Liver (tissue), 9 donors: ENCODE data around the gene HES6. TPM values are rescaled to one million over a fixed set of nuclear protein-coding genes. Genes with fewer than 3 reads are reported as not detected.
A peak's percentile ranks its signal among the peaks of the same experiment; 100 is the strongest.

Experiments used
- DNase-seq: peaks from one replicate; pipeline ENCODE4 v3.0.0-alpha.2; 2017; ENCODE audit warnings: low spot score
- H3K27ac ChIP-seq, 2 donors: one replicate each; pipeline ENCODE4 v1.7.0; 2013; ENCODE audit warnings: inconsistent platforms in 2 of 2, low read length in 2 of 2, control low read depth in 1 of 2, low read depth in 1 of 2, mild to moderate bottlenecking in 1 of 2
- H3K27me3 ChIP-seq, 4 donors: one replicate each; pipeline versions ENCODE4 v1.6.1 to v1.7.0; 2013; ENCODE audit warnings: low read length in 3 of 4, inconsistent platforms in 1 of 4, mild to moderate bottlenecking in 1 of 4, moderate library complexity in 1 of 4; ENCODE audit not compliant: control insufficient read depth in 4 of 4, insufficient read depth in 4 of 4
- H3K36me3 ChIP-seq, 4 donors: one replicate each; pipeline versions ENCODE4 v1.6.1 to v1.7.0; 2013; ENCODE audit warnings: low read length in 3 of 4, mild to moderate bottlenecking in 3 of 4, low read depth in 1 of 4, moderate library complexity in 1 of 4; ENCODE audit not compliant: control insufficient read depth in 4 of 4, insufficient read depth in 3 of 4
- H3K4me1 ChIP-seq, 4 donors: one replicate each; pipeline versions ENCODE4 v1.6.1 to v1.7.0; 2013; ENCODE audit warnings: low read length in 3 of 4, mild to moderate bottlenecking in 3 of 4, moderate library complexity in 1 of 4; ENCODE audit not compliant: control insufficient read depth in 4 of 4, insufficient read depth in 4 of 4
- H3K4me3 ChIP-seq, 3 donors: one replicate each; pipeline versions ENCODE4 v1.6.1 to v1.7.0; 2013; ENCODE audit warnings: low read length in 3 of 3, control low read depth in 1 of 3, low read depth in 1 of 3, mild to moderate bottlenecking in 1 of 3
- H3K9ac ChIP-seq, 2 donors: one replicate each; pipeline ENCODE4 v1.7.0; 2013; ENCODE audit warnings: low read length in 2 of 2, mild to moderate bottlenecking in 2 of 2, moderate library complexity in 2 of 2, control low read depth in 1 of 2, low read depth in 1 of 2
- H3K9me3 ChIP-seq, 4 donors: one replicate each; pipeline versions ENCODE4 v1.6.1 to v1.7.0; 2013; ENCODE audit warnings: low read length in 3 of 4; ENCODE audit not compliant: control insufficient read depth in 4 of 4
- EGR1 ChIP-seq, 2 donors: IDR thresholded peaks; 2 replicates each; pipeline ENCODE4 v1.6.1; 2016 to 2018; ENCODE audit warnings: antibody characterized with exemption in 2 of 2, low read depth in 2 of 2
- FOXA1 ChIP-seq: IDR thresholded peaks from 2 replicates; pipeline ENCODE4 v1.6.1; 2016; ENCODE audit warnings: antibody characterized with exemption
- FOXA2 ChIP-seq: IDR thresholded peaks from 2 replicates; pipeline ENCODE4 v1.6.1; 2016; ENCODE audit warnings: antibody characterized with exemption
- HNF4A ChIP-seq, 2 donors: conservative IDR thresholded peaks; 2 replicates each; pipeline ENCODE4 v1.6.1; 2016; ENCODE audit warnings: antibody characterized with exemption in 2 of 2, mild to moderate bottlenecking in 2 of 2
- HNF4G ChIP-seq: IDR thresholded peaks from 2 replicates; pipeline ENCODE4 v1.6.1; 2016; ENCODE audit warnings: antibody characterized with exemption
- JUND ChIP-seq, 2 donors: IDR thresholded peaks; 2 replicates each; pipeline ENCODE4 v1.6.1; 2016; ENCODE audit warnings: antibody characterized with exemption in 2 of 2
- RAD21 ChIP-seq, 2 donors: IDR thresholded peaks; 2 replicates each; pipeline ENCODE4 v1.6.1; 2016; ENCODE audit warnings: antibody characterized with exemption in 2 of 2, mild to moderate bottlenecking in 2 of 2
- RXRA ChIP-seq, 2 donors: IDR thresholded peaks; 2 replicates each; pipeline ENCODE4 v1.6.1; 2017 to 2018; ENCODE audit warnings: antibody characterized with exemption in 2 of 2, mild to moderate bottlenecking in 1 of 2
- SP1 ChIP-seq: IDR thresholded peaks from 2 replicates; pipeline ENCODE4 v1.6.1; 2018; ENCODE audit warnings: antibody characterized with exemption, mild to moderate bottlenecking
- TAF1 ChIP-seq: conservative IDR thresholded peaks from 2 replicates; pipeline ENCODE4 v1.6.1; 2016; ENCODE audit warnings: antibody characterized with exemption, mild to moderate bottlenecking
- YY1 ChIP-seq: IDR thresholded peaks from 2 replicates; pipeline ENCODE4 v1.6.1; 2016; ENCODE audit warnings: antibody characterized with exemption, mild to moderate bottlenecking
- WGBS: extraction: QIAGEN DNeasy Blood & Tissue Kit; methylation state at CpG from one replicate; pipeline ENCODE4 v1.1.7; 2013; 5-methylcytosine and 5-hydroxymethylcytosine counted together
- polyA plus RNA-seq, 2 donors: library from polyadenylated mRNA; stranded (reverse) in 1 of 2; unstranded in 1 of 2; fragments of 200-250 nt in 1 of 2; fragments of >200 nt in 1 of 2; fragmentation: Nextera tagmentation in 1 of 2; extraction: Ambion mirVana in 1 of 2; gene quantifications; one replicate each; pipeline versions ENCODE4 v1.2.1 to v1.2.3, GENCODE V29; 2013 to 2015
- total RNA-seq, 2 donors: library from RNA; depleted of rRNA; stranded (reverse); fragments of >200 nt; gene quantifications; one replicate each; pipeline ENCODE4 v1.2.3, GENCODE V29; 2014
- TF ChIP-seq, protein P1 (sequence below): IDR thresholded peaks from 2 replicates; pipeline ENCODE4 v1.6.1; 2016; ENCODE audit warnings: antibody characterized with exemption
- TF ChIP-seq, protein P2 (sequence below): IDR thresholded peaks from 2 replicates; pipeline ENCODE4 v1.6.1; 2016; ENCODE audit warnings: antibody characterized with exemption
- TF ChIP-seq, protein P3 (sequence below): fragments of 150-350 bp; IDR thresholded peaks from 2 replicates; pipeline ENCODE4 v1.5.1; 2017; ENCODE audit warnings: improper control_type of control experiment, low read depth, low read length; ENCODE audit not compliant: missing input control
- TF ChIP-seq, protein P4 (sequence below): IDR thresholded peaks from 2 replicates; pipeline ENCODE4 v1.6.1; 2016; ENCODE audit warnings: antibody characterized with exemption
- donor health status: healthy.
- donor health status: healthy.
- donor health status: healthy.
- donor health status: healthy.
- donor health status: healthy.

HES6 gene
- total and polyA plus RNA-seq, 4 donors = 1.7 to 13.2 (median 2.6) TPM

GRCh38 chr2:238250896-238251295 is 11.1 kb upstream of the HES6 start (continued):
- TF ChIP-seq RXRA (IDR thresholded peaks at IDR 0.05) = no peak

- no peaks in the 10 kb centered on the region for H3K9me3 ChIP-seq
- peaks cover 0 to 6% (median 2%) of the 10 kb centered on the region in 4 donors for H3K4me1 ChIP-seq
- no peak overlapping the region for H3K4me3 ChIP-seq
- 91% methylated on average over 10 of the region's 10 CpGs for WGBS
- no peak overlapping the region for H3K27ac ChIP-seq
- H3K27me3 ChIP-seq = no peaks in the 10 kb centered on the region
- H3K9ac ChIP-seq = no peak overlapping the region
- H3K36me3 ChIP-seq = peaks cover 14 to 72% (median 39%) of the 10 kb centered on the region in 4 donors
- DNase-seq = no peak
- TF ChIP-seq RXRA (IDR thresholded peaks at IDR 0.05) (no peak), FOXA2 (no peak), EGR1 (IDR thresholded peaks at IDR 0.05; ENCODE audit: low read depth in 2 of 2) (no peak), YY1 (no peak), SP1 (no peak), HNF4A (conservative IDR thresholded peaks at IDR 0.05) (no peak), TAF1 (no peak), FOXA1 (no peak), HNF4G (no peak), JUND (IDR thresholded peaks at IDR 0.05) (no peak), RAD21 (IDR thresholded peaks at IDR 0.05) (no peak)
- TF ChIP-seq, protein P1, sequence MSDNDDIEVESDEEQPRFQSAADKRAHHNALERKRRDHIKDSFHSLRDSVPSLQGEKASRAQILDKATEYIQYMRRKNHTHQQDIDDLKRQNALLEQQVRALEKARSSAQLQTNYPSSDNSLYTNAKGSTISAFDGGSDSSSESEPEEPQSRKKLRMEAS = no peak
- TF ChIP-seq, protein P2, sequence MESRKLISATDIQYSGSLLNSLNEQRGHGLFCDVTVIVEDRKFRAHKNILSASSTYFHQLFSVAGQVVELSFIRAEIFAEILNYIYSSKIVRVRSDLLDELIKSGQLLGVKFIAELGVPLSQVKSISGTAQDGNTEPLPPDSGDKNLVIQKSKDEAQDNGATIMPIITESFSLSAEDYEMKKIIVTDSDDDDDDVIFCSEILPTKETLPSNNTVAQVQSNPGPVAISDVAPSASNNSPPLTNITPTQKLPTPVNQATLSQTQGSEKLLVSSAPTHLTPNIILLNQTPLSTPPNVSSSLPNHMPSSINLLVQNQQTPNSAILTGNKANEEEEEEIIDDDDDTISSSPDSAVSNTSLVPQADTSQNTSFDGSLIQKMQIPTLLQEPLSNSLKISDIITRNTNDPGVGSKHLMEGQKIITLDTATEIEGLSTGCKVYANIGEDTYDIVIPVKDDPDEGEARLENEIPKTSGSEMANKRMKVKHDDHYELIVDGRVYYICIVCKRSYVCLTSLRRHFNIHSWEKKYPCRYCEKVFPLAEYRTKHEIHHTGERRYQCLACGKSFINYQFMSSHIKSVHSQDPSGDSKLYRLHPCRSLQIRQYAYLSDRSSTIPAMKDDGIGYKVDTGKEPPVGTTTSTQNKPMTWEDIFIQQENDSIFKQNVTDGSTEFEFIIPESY = no peak
- TF ChIP-seq, protein P3, sequence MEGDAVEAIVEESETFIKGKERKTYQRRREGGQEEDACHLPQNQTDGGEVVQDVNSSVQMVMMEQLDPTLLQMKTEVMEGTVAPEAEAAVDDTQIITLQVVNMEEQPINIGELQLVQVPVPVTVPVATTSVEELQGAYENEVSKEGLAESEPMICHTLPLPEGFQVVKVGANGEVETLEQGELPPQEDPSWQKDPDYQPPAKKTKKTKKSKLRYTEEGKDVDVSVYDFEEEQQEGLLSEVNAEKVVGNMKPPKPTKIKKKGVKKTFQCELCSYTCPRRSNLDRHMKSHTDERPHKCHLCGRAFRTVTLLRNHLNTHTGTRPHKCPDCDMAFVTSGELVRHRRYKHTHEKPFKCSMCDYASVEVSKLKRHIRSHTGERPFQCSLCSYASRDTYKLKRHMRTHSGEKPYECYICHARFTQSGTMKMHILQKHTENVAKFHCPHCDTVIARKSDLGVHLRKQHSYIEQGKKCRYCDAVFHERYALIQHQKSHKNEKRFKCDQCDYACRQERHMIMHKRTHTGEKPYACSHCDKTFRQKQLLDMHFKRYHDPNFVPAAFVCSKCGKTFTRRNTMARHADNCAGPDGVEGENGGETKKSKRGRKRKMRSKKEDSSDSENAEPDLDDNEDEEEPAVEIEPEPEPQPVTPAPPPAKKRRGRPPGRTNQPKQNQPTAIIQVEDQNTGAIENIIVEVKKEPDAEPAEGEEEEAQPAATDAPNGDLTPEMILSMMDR = no peak
These were observed 8.1 kb upstream of the HES6 start for GRCh38 chr2:238247841-238248453.

DNA sequence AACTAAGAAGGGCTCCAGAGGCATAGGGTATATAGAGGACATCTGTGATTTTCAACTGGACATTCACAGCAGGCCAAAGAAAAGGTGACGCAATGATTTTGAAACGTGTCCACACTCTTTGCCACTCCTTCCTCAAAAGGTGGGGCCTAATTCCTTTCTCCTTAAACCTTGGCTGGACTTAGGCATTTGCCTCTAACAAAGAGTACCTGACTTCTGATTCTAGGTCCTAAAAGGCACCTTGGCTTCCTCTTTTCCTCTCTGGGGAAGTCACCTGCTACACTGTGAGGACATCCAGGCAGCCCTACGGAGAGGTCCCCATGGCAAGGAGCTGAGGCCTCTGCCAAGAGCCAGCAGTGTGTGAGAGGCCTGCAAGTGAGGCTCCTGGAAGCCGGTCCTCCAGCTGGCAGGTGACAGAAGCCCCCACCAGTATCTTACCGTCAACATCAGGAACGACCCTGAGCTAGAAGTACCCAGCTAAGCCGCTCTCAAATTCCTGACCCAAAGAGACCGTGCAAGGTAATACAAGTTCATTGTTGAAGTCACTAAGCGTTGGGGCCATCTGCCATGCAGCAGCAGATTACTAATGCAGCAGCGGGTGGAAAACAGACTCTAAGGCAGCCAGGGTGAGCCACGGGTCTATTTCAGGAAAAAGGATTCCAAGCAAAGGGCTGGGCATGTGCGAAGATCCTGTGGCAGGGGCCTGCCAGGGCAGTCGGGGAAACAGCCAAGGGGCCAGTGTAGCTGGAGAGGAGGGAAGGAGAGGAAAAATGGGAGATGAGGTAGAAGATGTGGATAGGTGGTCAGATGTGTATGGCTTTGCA is 7.4 kb upstream of the HES6 start:
- no peak overlapping the region for H3K27ac ChIP-seq
- no peak overlapping the region for H3K9ac ChIP-seq
- H3K27me3 ChIP-seq = no peaks in the 10 kb centered on the region
- no peak overlapping the region for H3K4me3 ChIP-seq
- no peak for TF ChIP-seq JUND (IDR thresholded peaks at IDR 0.05)
- TF ChIP-seq, protein P3 = no peak
- no peak for TF ChIP-seq TAF1
- no peak for TF ChIP-seq YY1
- no peak for TF ChIP-seq EGR1 (IDR thresholded peaks at IDR 0.05; ENCODE audit: low read depth in 2 of 2)
- TF ChIP-seq RAD21 (IDR thresholded peaks at IDR 0.05) = no peak
- TF ChIP-seq, protein P4, sequence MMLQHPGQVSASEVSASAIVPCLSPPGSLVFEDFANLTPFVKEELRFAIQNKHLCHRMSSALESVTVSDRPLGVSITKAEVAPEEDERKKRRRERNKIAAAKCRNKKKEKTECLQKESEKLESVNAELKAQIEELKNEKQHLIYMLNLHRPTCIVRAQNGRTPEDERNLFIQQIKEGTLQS = peak; percentile 42
- no peaks in the 10 kb centered on the region for H3K9me3 ChIP-seq
- peaks cover 0 to 9% (median 6%) of the 10 kb centered on the region in 4 donors for H3K4me1 ChIP-seq
- H3K36me3 ChIP-seq = peaks cover 9 to 64% (median 33%) of the 10 kb centered on the region in 4 donors
- 88% methylated on average over 13 of the region's 13 CpGs for WGBS
- DNase-seq = no peak
